HepG2 (cell line): ENCODE measurements around the gene EBF4. TPM values are rescaled to one million over a fixed set of nuclear protein-coding genes. Genes with fewer than 3 reads are reported as not detected.

ENCODE experiments used
- BRCA1 ChIP-seq: sonication (generic); formaldehyde crosslinking; IDR thresholded peaks from 2 replicates; pipeline ENCODE4 v1.4.0; 2020; ENCODE audit warnings: missing genetic modification reagents
- DPF2 ChIP-seq: sonication (generic); formaldehyde crosslinking; IDR thresholded peaks from 2 replicates; pipeline ENCODE4 v1.4.0; 2020; ENCODE audit warnings: mild to moderate bottlenecking, low read depth, missing genetic modification reagents, borderline replicate concordance
- E2F5 ChIP-seq: sonication (generic); formaldehyde crosslinking; conservative IDR thresholded peaks from 2 replicates; pipeline ENCODE4 v1.4.0; 2020; ENCODE audit warnings: missing genetic modification reagents
- ELF3 ChIP-seq: IDR thresholded peaks from 2 replicates; pipeline ENCODE4 v1.6.1; 2016; ENCODE audit warnings: missing genetic modification reagents, missing compliant biosample characterization
- ELF4 ChIP-seq: sonication (generic); formaldehyde crosslinking; IDR thresholded peaks from 2 replicates; pipeline ENCODE4 v1.5.0; 2020; ENCODE audit warnings: missing genetic modification reagents, mild to moderate bottlenecking, moderate library complexity, borderline replicate concordance
- ETV6 ChIP-seq: sonication (generic); formaldehyde crosslinking; conservative IDR thresholded peaks from 2 replicates; pipeline ENCODE4 v1.4.0; 2020; ENCODE audit warnings: missing genetic modification reagents
- EZH2 ChIP-seq: conservative IDR thresholded peaks from 2 replicates; pipeline ENCODE4 v1.6.1; 2012; ENCODE audit warnings: mild to moderate bottlenecking, low read depth, low read length, moderate library complexity
- KDM5B ChIP-seq: sonication (generic); formaldehyde crosslinking; IDR thresholded peaks from 2 replicates; pipeline ENCODE4 v1.4.0; 2020; ENCODE audit warnings: missing genetic modification reagents, mild to moderate bottlenecking, borderline replicate concordance
- KLF13 ChIP-seq: sonication (generic); formaldehyde crosslinking; IDR thresholded peaks from 2 replicates; pipeline ENCODE4 v1.4.0; 2020; ENCODE audit warnings: mild to moderate bottlenecking, missing genetic modification reagents
- MXD3 ChIP-seq: IDR thresholded peaks from 2 replicates; pipeline ENCODE4 v1.6.1; 2016; ENCODE audit warnings: mild to moderate bottlenecking, missing biosample characterization, missing genetic modification reagents
- NCOA1 ChIP-seq: sonication (generic); formaldehyde crosslinking; IDR thresholded peaks from 2 replicates; pipeline ENCODE4 v1.9.0; 2021; ENCODE audit warnings: missing genetic modification reagents
- PRDM15 ChIP-seq: sonication (generic); formaldehyde crosslinking; IDR thresholded peaks from 2 replicates; pipeline ENCODE4 v1.4.0; 2020; ENCODE audit warnings: missing genetic modification reagents
- PTBP1 ChIP-seq: fragments of 200-400 bp; formaldehyde crosslinking; IDR thresholded peaks from 2 replicates; pipeline ENCODE4 v1.6.1; 2018; ENCODE audit warnings: low read length, low read depth; ENCODE audit not compliant: poor library complexity, severe bottlenecking
- RFX5 ChIP-seq: IDR thresholded peaks from 2 replicates; pipeline ENCODE4 v1.6.1; 2011; ENCODE audit warnings: low read depth, low read length, improper control_type of control experiment
- RXRB ChIP-seq: IDR thresholded peaks from 2 replicates; pipeline ENCODE4 v1.6.1; 2016; ENCODE audit warnings: borderline replicate concordance, missing genetic modification reagents, missing compliant biosample characterization
- TIGD3 ChIP-seq: sonication (generic); formaldehyde crosslinking; IDR thresholded peaks from 2 replicates; pipeline ENCODE4 v1.5.1; 2020; ENCODE audit warnings: mild to moderate bottlenecking, missing genetic modification reagents, borderline replicate concordance
- TOE1 ChIP-seq: sonication (generic); formaldehyde crosslinking; IDR thresholded peaks from 2 replicates; pipeline ENCODE4 v1.4.0; 2020; ENCODE audit warnings: mild to moderate bottlenecking, missing genetic modification reagents
- TP53 ChIP-seq: sonication (generic); formaldehyde crosslinking; conservative IDR thresholded peaks from 2 replicates; pipeline ENCODE4 v1.4.0; 2020; ENCODE audit warnings: missing genetic modification reagents
- ZFP82 ChIP-seq: sonication (generic); formaldehyde crosslinking; IDR thresholded peaks from 2 replicates; pipeline ENCODE4 v1.5.1; 2020; ENCODE audit warnings: mild to moderate bottlenecking, missing genetic modification reagents, borderline replicate concordance
- ZNF263 ChIP-seq: sonication (generic); formaldehyde crosslinking; IDR thresholded peaks from 2 replicates; pipeline ENCODE4 v1.4.0; 2020; ENCODE audit warnings: missing genetic modification reagents
- ZNF367 ChIP-seq: sonication (generic); formaldehyde crosslinking; IDR thresholded peaks from 2 replicates; pipeline ENCODE4 v1.4.0; 2020; ENCODE audit warnings: missing genetic modification reagents, borderline replicate concordance
- polyA plus RNA-seq, 8 experiments: library from polyadenylated mRNA; depleted of rRNA in 3 of 8; stranded (reverse) in 7 of 8; unstranded in 1 of 8; fragments of >200 nt; fragmentation: Illumina TruSeq in 4 of 8; extraction: Trizol in 4 of 8; gene quantifications; 2 replicates each; pipeline versions ENCODE4 v1.2.1 to v1.2.3, GENCODE V29; 2011 to 2016; ENCODE audit warnings: low read depth in 4 of 8, missing spikeins in 1 of 8, mixed read lengths in 1 of 8; ENCODE audit not compliant: insufficient read depth in 1 of 8
- total RNA-seq, 5 experiments: library from RNA; depleted of rRNA; stranded (reverse); fragments of >200 nt; fragmentation: Illumina TruSeq; extraction: Trizol; gene quantifications; 2 replicates each; pipeline ENCODE4 v1.2.3, GENCODE V29; 2016; ENCODE audit warnings: low read depth in 1 of 5
- TF ChIP-seq, protein P1 (sequence below): sonication (generic); formaldehyde crosslinking; IDR thresholded peaks from 2 replicates; pipeline ENCODE4 v1.4.0; 2020; ENCODE audit warnings: missing genetic modification reagents

EBF4 gene
- total and polyA plus RNA-seq, 2 of the 13 experiments (the other 11 are each of a cell fraction or from before 2014, with no cell fraction given), result 0.84 to 2.2 TPM

DNA sequence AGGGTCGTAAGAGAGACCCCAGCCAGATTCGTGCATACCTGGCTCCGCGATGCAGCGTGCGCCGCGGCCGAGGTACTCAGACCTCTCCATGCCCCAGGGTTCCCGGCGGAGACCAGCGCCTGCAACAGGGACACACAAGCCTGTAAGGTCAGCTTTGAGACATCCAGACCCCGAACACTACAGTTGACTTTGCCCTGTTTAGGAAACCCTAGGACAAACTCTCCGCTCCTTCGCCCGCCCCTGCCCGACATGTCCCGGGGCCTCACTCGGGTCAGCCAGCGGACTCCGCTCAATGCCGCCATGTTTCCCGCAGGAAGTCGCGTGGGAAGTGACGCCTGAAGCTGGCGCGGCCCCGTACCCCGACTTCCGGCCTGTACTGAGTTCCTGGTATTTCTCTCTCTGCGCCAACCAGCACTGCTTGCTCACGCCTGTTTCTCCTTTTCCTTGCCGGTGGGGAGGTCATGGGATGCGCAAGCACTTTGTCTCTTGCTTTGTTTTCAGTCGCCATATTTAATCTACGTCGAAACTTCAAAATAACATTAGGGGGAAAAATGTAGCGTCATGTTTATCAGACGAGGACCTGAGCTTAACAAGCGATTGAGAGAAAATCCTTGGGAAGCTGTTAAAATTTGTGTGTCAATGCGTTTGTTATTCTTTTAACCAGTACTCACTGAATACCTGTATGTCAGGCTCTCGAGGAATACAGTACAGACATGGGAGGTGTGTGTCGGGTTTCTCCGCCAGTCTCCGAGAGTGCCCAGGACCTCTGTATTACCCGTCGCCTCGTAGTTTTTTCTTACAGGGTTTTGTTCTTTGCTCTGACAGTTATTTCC lies 28.5 kb upstream of the EBF4 start, which contains the start of gene IDH3B (continued):
- TF ChIP-seq, protein P1, sequence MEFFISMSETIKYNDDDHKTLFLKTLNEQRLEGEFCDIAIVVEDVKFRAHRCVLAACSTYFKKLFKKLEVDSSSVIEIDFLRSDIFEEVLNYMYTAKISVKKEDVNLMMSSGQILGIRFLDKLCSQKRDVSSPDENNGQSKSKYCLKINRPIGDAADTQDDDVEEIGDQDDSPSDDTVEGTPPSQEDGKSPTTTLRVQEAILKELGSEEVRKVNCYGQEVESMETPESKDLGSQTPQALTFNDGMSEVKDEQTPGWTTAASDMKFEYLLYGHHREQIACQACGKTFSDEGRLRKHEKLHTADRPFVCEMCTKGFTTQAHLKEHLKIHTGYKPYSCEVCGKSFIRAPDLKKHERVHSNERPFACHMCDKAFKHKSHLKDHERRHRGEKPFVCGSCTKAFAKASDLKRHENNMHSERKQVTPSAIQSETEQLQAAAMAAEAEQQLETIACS, result peak; percentile 61
- TF ChIP-seq ZNF367 (CRISPR knock-in tag), result no peak
- TF ChIP-seq NCOA1, result no peak
- no peak; the same call in 1 of the 2 replicates for TF ChIP-seq TP53 (CRISPR knock-in tag)
- TF ChIP-seq DPF2 (CRISPR knock-in tag), result no peak
- peak; percentile 95 for TF ChIP-seq KDM5B
- peak; percentile 75; the same call in 1 of the 2 replicates for TF ChIP-seq MXD3 (CRISPR knock-in tag)
- TF ChIP-seq EZH2, result 0 out of 2 replicates have a peak, but pooled peaks have one; percentile 21
- TF ChIP-seq ETV6 (CRISPR knock-in tag), result peak; percentile 83
- TF ChIP-seq PRDM15 (CRISPR knock-in tag), result peak; percentile 67; the same call in 1 of the 2 replicates
- TF ChIP-seq RFX5, result no peak
- peak; percentile 31; the same call in 1 of the 2 replicates for TF ChIP-seq BRCA1
- TF ChIP-seq ZNF263 (CRISPR knock-in tag), result no peak
- no peak for TF ChIP-seq KLF13
- peak; percentile 87; the same call in 1 of the 2 replicates for TF ChIP-seq ELF4
- peak; percentile 85 for TF ChIP-seq TIGD3 (CRISPR knock-in tag)
- peak; percentile 59; the same call in 1 of the 2 replicates for TF ChIP-seq TOE1 (CRISPR knock-in tag)
- TF ChIP-seq RXRB (CRISPR knock-in tag), result peak; percentile 86
- TF ChIP-seq PTBP1, result peak; percentile 93
- TF ChIP-seq ZFP82, result no peak
- TF ChIP-seq E2F5, result 0 out of 2 replicates have a peak, but pooled peaks have one; percentile 29
- peak; percentile 100 for TF ChIP-seq ELF3 (CRISPR knock-in tag)
